K562 (cell line): ENCODE results near the gene TMEM14C. TPM values are rescaled to one million over a fixed set of nuclear protein-coding genes. Genes with fewer than 3 reads are reported as not detected.

ENCODE experiments used
- CEBPB ChIP-seq: fragments of 450-650 bp; IDR thresholded peaks from 2 replicates; pipeline ENCODE4 v1.6.1; 2016; ENCODE audit warnings: missing genetic modification characterization, missing compliant biosample characterization
- CHD4 ChIP-seq: fragments of 200-600 bp; sonication (generic); IDR thresholded peaks from 3 replicates; pipeline ENCODE4 v1.6.1; 2012; ENCODE audit warnings: low read depth, mild to moderate bottlenecking, mixed read lengths, low read length, inconsistent platforms; ENCODE audit not compliant: insufficient read depth, insufficient replicate concordance, poor library complexity, severe bottlenecking
- FOXJ2 ChIP-seq: fragments of 200-800 bp; sonication (Bioruptor generic); IDR thresholded peaks from 2 replicates; pipeline ENCODE4 v1.6.1; 2016; ENCODE audit warnings: missing genetic modification characterization, missing compliant biosample characterization
- NFE2 ChIP-seq: IDR thresholded peaks from 2 replicates; pipeline ENCODE4 v1.6.1; 2014; ENCODE audit warnings: antibody characterized with exemption, low read depth
- NFXL1 ChIP-seq: fragments of 450-650 bp; formaldehyde crosslinking; IDR thresholded peaks from 2 replicates; pipeline ENCODE4 v1.4.0; 2021; ENCODE audit warnings: mild to moderate bottlenecking
- RAD51 ChIP-seq: fragments of 450-650 bp; IDR thresholded peaks from 2 replicates; pipeline ENCODE4 v1.7.1; 2016; ENCODE audit warnings: low read depth, mild to moderate bottlenecking, borderline replicate concordance
- SIRT6 ChIP-seq: IDR thresholded peaks from one replicate; pipeline ENCODE4 v1.6.1; 2012; ENCODE audit warnings: low read depth, mild to moderate bottlenecking, control low read depth, inconsistent platforms, low read length, moderate library complexity
- ZNF444 ChIP-seq: fragments of 250-450 bp; sonication (Bioruptor Pico); IDR thresholded peaks from 2 replicates; pipeline ENCODE4 v1.4.0; 2020; ENCODE audit warnings: mild to moderate bottlenecking, moderate library complexity
- polyA plus RNA-seq, 8 experiments: library from polyadenylated mRNA; depleted of rRNA in 4 of 8; stranded (reverse) in 5 of 8; unstranded in 3 of 8; fragments of >200 nt; fragmentation: Nextera tagmentation in 2 of 8; fragmentation: Illumina TruSeq in 1 of 8; extraction: Ambion mirVana in 2 of 8; extraction: Trizol in 1 of 8; gene quantifications; 2 replicates each; pipeline versions ENCODE4 v1.2.1 to v1.2.3, GENCODE V29; 2011 to 2014; ENCODE audit warnings: inconsistent platforms in 1 of 8, missing spikeins in 1 of 8
- total RNA-seq, 7 experiments: library from RNA; depleted of rRNA in 6 of 7; stranded (reverse); fragments of >200 nt in 6 of 7; fragmentation: Illumina TruSeq in 2 of 7; extraction: Trizol in 2 of 7; gene quantifications; 2 replicates each; pipeline versions ENCODE4 v1.2.1 to v1.2.3, GENCODE V29; 2011 to 2021; ENCODE audit warnings: low replicate concordance in 1 of 7
- TF ChIP-seq, protein P1 (sequence below): fragments of 200-800 bp; sonication (Bioruptor generic); IDR thresholded peaks from 2 replicates; pipeline ENCODE4 v1.6.1; 2016; ENCODE audit warnings: missing genetic modification characterization, missing compliant biosample characterization
- TF ChIP-seq, protein P2 (sequence below): sonication (generic); formaldehyde crosslinking; IDR thresholded peaks from 2 replicates; pipeline ENCODE4 v1.8.0; 2023; ENCODE audit warnings: mild to moderate bottlenecking, missing genetic modification reagents
- TF ChIP-seq, protein P3 (sequence below): fragments of 450-650 bp; conservative IDR thresholded peaks from 2 replicates; pipeline ENCODE4 v1.6.1; 2016; ENCODE audit warnings: missing genetic modification characterization, low read depth, mild to moderate bottlenecking, missing compliant biosample characterization, moderate library complexity
- TF ChIP-seq, protein P4 (sequence below): sonication (generic); formaldehyde crosslinking; IDR thresholded peaks from 2 replicates; pipeline ENCODE4 v1.8.0; 2022; ENCODE audit warnings: mild to moderate bottlenecking, low read depth, missing genetic modification reagents
- TF ChIP-seq, protein P5 (sequence below): fragments of 450-650 bp; IDR thresholded peaks from 2 replicates; pipeline ENCODE4 v1.6.1; 2014; ENCODE audit warnings: low read depth, mild to moderate bottlenecking, moderate library complexity, borderline replicate concordance

TMEM14C gene
- total and polyA plus RNA-seq, 9 of the 15 experiments (the other 6 are each of a cell fraction or from before 2014, with no cell fraction given), result 151 to 496 (median 263) TPM

DNA sequence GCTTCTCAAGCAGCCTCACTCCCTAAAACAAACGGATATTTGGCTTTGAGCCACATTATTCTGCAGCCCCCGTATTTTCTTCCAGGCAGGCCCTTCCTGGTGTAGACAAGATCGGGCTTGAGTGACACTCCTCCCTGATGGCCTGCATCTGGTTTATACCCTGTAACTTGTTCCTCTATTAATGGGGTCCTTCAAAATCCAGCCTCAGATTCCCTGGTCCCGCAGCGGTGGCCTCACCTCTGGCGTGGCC, 375 bp upstream of the TMEM14C start (continued):
- TF ChIP-seq, protein P1, sequence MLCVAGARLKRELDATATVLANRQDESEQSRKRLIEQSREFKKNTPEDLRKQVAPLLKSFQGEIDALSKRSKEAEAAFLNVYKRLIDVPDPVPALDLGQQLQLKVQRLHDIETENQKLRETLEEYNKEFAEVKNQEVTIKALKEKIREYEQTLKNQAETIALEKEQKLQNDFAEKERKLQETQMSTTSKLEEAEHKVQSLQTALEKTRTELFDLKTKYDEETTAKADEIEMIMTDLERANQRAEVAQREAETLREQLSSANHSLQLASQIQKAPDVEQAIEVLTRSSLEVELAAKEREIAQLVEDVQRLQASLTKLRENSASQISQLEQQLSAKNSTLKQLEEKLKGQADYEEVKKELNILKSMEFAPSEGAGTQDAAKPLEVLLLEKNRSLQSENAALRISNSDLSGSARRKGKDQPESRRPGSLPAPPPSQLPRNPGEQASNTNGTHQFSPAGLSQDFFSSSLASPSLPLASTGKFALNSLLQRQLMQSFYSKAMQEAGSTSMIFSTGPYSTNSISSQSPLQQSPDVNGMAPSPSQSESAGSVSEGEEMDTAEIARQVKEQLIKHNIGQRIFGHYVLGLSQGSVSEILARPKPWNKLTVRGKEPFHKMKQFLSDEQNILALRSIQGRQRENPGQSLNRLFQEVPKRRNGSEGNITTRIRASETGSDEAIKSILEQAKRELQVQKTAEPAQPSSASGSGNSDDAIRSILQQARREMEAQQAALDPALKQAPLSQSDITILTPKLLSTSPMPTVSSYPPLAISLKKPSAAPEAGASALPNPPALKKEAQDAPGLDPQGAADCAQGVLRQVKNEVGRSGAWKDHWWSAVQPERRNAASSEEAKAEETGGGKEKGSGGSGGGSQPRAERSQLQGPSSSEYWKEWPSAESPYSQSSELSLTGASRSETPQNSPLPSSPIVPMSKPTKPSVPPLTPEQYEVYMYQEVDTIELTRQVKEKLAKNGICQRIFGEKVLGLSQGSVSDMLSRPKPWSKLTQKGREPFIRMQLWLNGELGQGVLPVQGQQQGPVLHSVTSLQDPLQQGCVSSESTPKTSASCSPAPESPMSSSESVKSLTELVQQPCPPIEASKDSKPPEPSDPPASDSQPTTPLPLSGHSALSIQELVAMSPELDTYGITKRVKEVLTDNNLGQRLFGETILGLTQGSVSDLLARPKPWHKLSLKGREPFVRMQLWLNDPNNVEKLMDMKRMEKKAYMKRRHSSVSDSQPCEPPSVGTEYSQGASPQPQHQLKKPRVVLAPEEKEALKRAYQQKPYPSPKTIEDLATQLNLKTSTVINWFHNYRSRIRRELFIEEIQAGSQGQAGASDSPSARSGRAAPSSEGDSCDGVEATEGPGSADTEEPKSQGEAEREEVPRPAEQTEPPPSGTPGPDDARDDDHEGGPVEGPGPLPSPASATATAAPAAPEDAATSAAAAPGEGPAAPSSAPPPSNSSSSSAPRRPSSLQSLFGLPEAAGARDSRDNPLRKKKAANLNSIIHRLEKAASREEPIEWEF (CRISPR knock-in tag), result no peak
- TF ChIP-seq RAD51, result peak; percentile 90
- TF ChIP-seq, protein P2, sequence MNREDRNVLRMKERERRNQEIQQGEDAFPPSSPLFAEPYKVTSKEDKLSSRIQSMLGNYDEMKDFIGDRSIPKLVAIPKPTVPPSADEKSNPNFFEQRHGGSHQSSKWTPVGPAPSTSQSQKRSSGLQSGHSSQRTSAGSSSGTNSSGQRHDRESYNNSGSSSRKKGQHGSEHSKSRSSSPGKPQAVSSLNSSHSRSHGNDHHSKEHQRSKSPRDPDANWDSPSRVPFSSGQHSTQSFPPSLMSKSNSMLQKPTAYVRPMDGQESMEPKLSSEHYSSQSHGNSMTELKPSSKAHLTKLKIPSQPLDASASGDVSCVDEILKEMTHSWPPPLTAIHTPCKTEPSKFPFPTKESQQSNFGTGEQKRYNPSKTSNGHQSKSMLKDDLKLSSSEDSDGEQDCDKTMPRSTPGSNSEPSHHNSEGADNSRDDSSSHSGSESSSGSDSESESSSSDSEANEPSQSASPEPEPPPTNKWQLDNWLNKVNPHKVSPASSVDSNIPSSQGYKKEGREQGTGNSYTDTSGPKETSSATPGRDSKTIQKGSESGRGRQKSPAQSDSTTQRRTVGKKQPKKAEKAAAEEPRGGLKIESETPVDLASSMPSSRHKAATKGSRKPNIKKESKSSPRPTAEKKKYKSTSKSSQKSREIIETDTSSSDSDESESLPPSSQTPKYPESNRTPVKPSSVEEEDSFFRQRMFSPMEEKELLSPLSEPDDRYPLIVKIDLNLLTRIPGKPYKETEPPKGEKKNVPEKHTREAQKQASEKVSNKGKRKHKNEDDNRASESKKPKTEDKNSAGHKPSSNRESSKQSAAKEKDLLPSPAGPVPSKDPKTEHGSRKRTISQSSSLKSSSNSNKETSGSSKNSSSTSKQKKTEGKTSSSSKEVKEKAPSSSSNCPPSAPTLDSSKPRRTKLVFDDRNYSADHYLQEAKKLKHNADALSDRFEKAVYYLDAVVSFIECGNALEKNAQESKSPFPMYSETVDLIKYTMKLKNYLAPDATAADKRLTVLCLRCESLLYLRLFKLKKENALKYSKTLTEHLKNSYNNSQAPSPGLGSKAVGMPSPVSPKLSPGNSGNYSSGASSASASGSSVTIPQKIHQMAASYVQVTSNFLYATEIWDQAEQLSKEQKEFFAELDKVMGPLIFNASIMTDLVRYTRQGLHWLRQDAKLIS (CRISPR knock-in tag), result no peak
- no peak for TF ChIP-seq CHD4
- no peak for TF ChIP-seq NFXL1
- TF ChIP-seq, protein P3, sequence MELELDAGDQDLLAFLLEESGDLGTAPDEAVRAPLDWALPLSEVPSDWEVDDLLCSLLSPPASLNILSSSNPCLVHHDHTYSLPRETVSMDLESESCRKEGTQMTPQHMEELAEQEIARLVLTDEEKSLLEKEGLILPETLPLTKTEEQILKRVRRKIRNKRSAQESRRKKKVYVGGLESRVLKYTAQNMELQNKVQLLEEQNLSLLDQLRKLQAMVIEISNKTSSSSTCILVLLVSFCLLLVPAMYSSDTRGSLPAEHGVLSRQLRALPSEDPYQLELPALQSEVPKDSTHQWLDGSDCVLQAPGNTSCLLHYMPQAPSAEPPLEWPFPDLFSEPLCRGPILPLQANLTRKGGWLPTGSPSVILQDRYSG, result 0 out of 2 replicates have a peak, but pooled peaks have one; percentile 52
- TF ChIP-seq, protein P4, sequence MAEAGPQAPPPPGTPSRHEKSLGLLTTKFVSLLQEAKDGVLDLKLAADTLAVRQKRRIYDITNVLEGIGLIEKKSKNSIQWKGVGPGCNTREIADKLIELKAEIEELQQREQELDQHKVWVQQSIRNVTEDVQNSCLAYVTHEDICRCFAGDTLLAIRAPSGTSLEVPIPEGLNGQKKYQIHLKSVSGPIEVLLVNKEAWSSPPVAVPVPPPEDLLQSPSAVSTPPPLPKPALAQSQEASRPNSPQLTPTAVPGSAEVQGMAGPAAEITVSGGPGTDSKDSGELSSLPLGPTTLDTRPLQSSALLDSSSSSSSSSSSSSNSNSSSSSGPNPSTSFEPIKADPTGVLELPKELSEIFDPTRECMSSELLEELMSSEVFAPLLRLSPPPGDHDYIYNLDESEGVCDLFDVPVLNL (CRISPR knock-in tag), result no peak
- TF ChIP-seq SIRT6, result no peak
- TF ChIP-seq FOXJ2 (tag), result no peak
- no peak for TF ChIP-seq CEBPB (tag)
- TF ChIP-seq, protein P5, sequence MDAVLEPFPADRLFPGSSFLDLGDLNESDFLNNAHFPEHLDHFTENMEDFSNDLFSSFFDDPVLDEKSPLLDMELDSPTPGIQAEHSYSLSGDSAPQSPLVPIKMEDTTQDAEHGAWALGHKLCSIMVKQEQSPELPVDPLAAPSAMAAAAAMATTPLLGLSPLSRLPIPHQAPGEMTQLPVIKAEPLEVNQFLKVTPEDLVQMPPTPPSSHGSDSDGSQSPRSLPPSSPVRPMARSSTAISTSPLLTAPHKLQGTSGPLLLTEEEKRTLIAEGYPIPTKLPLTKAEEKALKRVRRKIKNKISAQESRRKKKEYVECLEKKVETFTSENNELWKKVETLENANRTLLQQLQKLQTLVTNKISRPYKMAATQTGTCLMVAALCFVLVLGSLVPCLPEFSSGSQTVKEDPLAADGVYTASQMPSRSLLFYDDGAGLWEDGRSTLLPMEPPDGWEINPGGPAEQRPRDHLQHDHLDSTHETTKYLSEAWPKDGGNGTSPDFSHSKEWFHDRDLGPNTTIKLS, result peak; percentile 64
- TF ChIP-seq NFE2, result no peak
- no peak for TF ChIP-seq ZNF444
